NT2/D1 (cell line): Measurements from ENCODE around the gene IL24.
"Not testable (repeated sequence)": the region's sequence is repeated elsewhere in the genome, so short reads cannot be mapped to it uniquely, and the experiment has no call there.

Experiments
- DNase-seq: peaks from one replicate; pipeline ENCODE4 v3.0.0-alpha.2; 2011; ENCODE audit warnings: low read depth, low spot score
- H3K27me3 ChIP-seq: 2 replicates; pipeline ENCODE4 v1.6.0; 2011; ENCODE audit warnings: mild to moderate bottlenecking; ENCODE audit not compliant: insufficient read length, insufficient read depth
- H3K36me3 ChIP-seq: 2 replicates; pipeline ENCODE4 v1.6.1; 2011; ENCODE audit warnings: mild to moderate bottlenecking, low read length, mixed read lengths; ENCODE audit not compliant: insufficient read depth, insufficient read length
- H3K4me1 ChIP-seq: 2 replicates; pipeline ENCODE4 v1.5.1; 2011; ENCODE audit not compliant: insufficient read depth, insufficient read length
- H3K4me3 ChIP-seq: 2 replicates; pipeline ENCODE4 v1.5.1; 2011; ENCODE audit warnings: low read depth; ENCODE audit not compliant: insufficient read length
- H3K9ac ChIP-seq: 2 replicates; pipeline ENCODE4 v1.6.0; 2011; ENCODE audit warnings: low read depth; ENCODE audit not compliant: insufficient read length
- H3K9me3 ChIP-seq: 2 replicates; pipeline ENCODE4 v1.5.1; 2011; ENCODE audit warnings: mild to moderate bottlenecking, low read length; ENCODE audit not compliant: insufficient read depth
- SUZ12 ChIP-seq: IDR thresholded peaks from 2 replicates; pipeline ENCODE4 v1.6.1; 2011; ENCODE audit not compliant: insufficient read length, insufficient read depth; ENCODE audit errors: extremely low read depth
- YY1 ChIP-seq: IDR thresholded peaks from 2 replicates; pipeline ENCODE4 v1.6.1; 2011; ENCODE audit not compliant: insufficient read length, insufficient read depth
- ZNF274 ChIP-seq: IDR thresholded peaks from 2 replicates; pipeline ENCODE4 v1.6.1; 2011; ENCODE audit warnings: mild to moderate bottlenecking, low read depth, low read length

IL24 gene

GRCh38 chr1:206897175-206897574 is at the start of gene IL24:
Gene IL24 (plus strand): TSS chr1:206897443. CDS start chr1:206897833, 390 bp downstream.
- Histone ChIP-seq H3K4me3 (no peak within 1 kb of the TSS), H3K9me3 (no peaks in the 10 kb centered on the region), H3K27me3 (no peaks in the 10 kb centered on the region), H3K36me3 (no peaks in the 10 kb centered on the region), H3K9ac (no peak within 1 kb of the TSS), H3K4me1 (peaks cover 8% of the 10 kb centered on the region)
- no peak for DNase-seq
- TF ChIP-seq YY1 (no peak), ZNF274 (no peak), SUZ12 (no peak)

- TF ChIP-seq ZNF274: no peak
- no peak for TF ChIP-seq SUZ12
- no peak for TF ChIP-seq YY1
- no peaks in the 10 kb centered on the region for H3K9me3 ChIP-seq
- DNase-seq: no peak
- H3K4me1 ChIP-seq: no peaks in the 10 kb centered on the region
- H3K9ac ChIP-seq: no peak overlapping the region
- no peaks in the 10 kb centered on the region for H3K27me3 ChIP-seq
- no peaks in the 10 kb centered on the region for H3K36me3 ChIP-seq
- H3K4me3 ChIP-seq: no peak overlapping the region
Observed at GRCh38 chr1:206847946-206848345, 49.3 kb upstream of the IL24 start.

- Histone ChIP-seq H3K27me3 (no peaks in the 10 kb centered on the region), H3K36me3 (no peaks in the 10 kb centered on the region), H3K4me1 (no peaks in the 10 kb centered on the region), H3K4me3 (no peak overlapping the region), H3K9ac (no peak overlapping the region), H3K9me3 (no peaks in the 10 kb centered on the region)
- TF ChIP-seq YY1: no peak
- TF ChIP-seq SUZ12: no peak
- TF ChIP-seq ZNF274: no peak
- DNase-seq: no peak
Observed at GRCh38 chr1:206850401-206850800, 46.8 kb upstream of the IL24 start.

GRCh38 chr1:206851341-206852010 is 45.8 kb upstream of the IL24 start:
- H3K27me3 ChIP-seq: no peaks in the 10 kb centered on the region
- no peak overlapping the region for H3K9ac ChIP-seq
- no peak for TF ChIP-seq ZNF274
- no peak for TF ChIP-seq SUZ12
- no peak for TF ChIP-seq YY1
- no peaks in the 10 kb centered on the region for H3K9me3 ChIP-seq
- H3K4me1 ChIP-seq: no peaks in the 10 kb centered on the region
- H3K4me3 ChIP-seq: no peak overlapping the region
- no peak for DNase-seq
- H3K36me3 ChIP-seq: no peaks in the 10 kb centered on the region

- H3K36me3 ChIP-seq, H3K27me3 ChIP-seq, H3K4me1 ChIP-seq, DNase-seq, H3K9me3 ChIP-seq, H3K9ac ChIP-seq, H3K4me3 ChIP-seq: not testable (repeated sequence)
Observed at GRCh38 chr1:206852662-206853061, 44.6 kb upstream of the IL24 start.

GRCh38 chr1:206853696-206854095 is 43.5 kb upstream of the IL24 start:
- H3K4me1 ChIP-seq, H3K9me3 ChIP-seq, H3K27me3 ChIP-seq, H3K4me3 ChIP-seq, H3K9ac ChIP-seq, DNase-seq, H3K36me3 ChIP-seq: not testable (repeated sequence)

GRCh38 chr1:206854401-206855129 is 42.7 kb upstream of the IL24 start:
- Histone ChIP-seq H3K4me1 (no peaks in the 10 kb centered on the region), H3K9me3 (no peaks in the 10 kb centered on the region), H3K36me3 (no peaks in the 10 kb centered on the region), H3K27me3 (no peaks in the 10 kb centered on the region), H3K4me3 (no peak overlapping the region), H3K9ac (no peak overlapping the region)
- TF ChIP-seq SUZ12: no peak
- TF ChIP-seq YY1: no peak
- no peak for DNase-seq

GRCh38 chr1:206855859-206856258 is 41.4 kb upstream of the IL24 start:
- Histone ChIP-seq H3K27me3 (no peaks in the 10 kb centered on the region), H3K9ac (no peak overlapping the region), H3K36me3 (no peaks in the 10 kb centered on the region), H3K4me1 (no peaks in the 10 kb centered on the region), H3K4me3 (no peak overlapping the region), H3K9me3 (no peaks in the 10 kb centered on the region)
- no peak for DNase-seq
- TF ChIP-seq YY1 (no peak), SUZ12 (no peak), ZNF274 (no peak)
